Inferior parietal cortex (tissue), 1 donor: ENCODE measurements around the gene ZNF429.
"Not testable (repeated sequence)": the region's sequence is repeated elsewhere in the genome, so short reads cannot be mapped to it uniquely, and the experiment has no call there.

Experiments
- DNase-seq: peaks from one replicate; pipeline ENCODE4 v3.0.0-alpha.2; 2016; ENCODE audit errors: extremely low spot score

Gene ZNF429

GRCh38 chr19:21590867-21591266 lies 85.5 kb downstream of the ZNF429 start:
- DNase-seq: no peak

GRCh38 chr19:21593008-21593481 lies 87.6 kb downstream of the ZNF429 start:
- DNase-seq: no peak

GRCh38 chr19:21593502-21593901 lies 88.1 kb downstream of the ZNF429 start:
- DNase-seq: no peak

GRCh38 chr19:21593934-21594820 lies 88.8 kb downstream of the ZNF429 start:
- DNase-seq: peak; percentile 29

GRCh38 chr19:21595185-21595584 lies 89.8 kb downstream of the ZNF429 start:
- no peak for DNase-seq

- DNase-seq: no peak
Measured at GRCh38 chr19:21602082-21602658, 96.8 kb downstream of the ZNF429 start.

GRCh38 chr19:21602659-21603430 lies 97.4 kb downstream of the ZNF429 start:
- DNase-seq: not testable (repeated sequence)

GRCh38 chr19:21603431-21604231 lies 98.2 kb downstream of the ZNF429 start:
- no peak for DNase-seq

- DNase-seq: peak; percentile 15
Measured at GRCh38 chr19:21604351-21604926, 99.0 kb downstream of the ZNF429 start.
